ENCODE measurements around the gene BLOC1S5.

The BLOC1S5 gene

DNA sequence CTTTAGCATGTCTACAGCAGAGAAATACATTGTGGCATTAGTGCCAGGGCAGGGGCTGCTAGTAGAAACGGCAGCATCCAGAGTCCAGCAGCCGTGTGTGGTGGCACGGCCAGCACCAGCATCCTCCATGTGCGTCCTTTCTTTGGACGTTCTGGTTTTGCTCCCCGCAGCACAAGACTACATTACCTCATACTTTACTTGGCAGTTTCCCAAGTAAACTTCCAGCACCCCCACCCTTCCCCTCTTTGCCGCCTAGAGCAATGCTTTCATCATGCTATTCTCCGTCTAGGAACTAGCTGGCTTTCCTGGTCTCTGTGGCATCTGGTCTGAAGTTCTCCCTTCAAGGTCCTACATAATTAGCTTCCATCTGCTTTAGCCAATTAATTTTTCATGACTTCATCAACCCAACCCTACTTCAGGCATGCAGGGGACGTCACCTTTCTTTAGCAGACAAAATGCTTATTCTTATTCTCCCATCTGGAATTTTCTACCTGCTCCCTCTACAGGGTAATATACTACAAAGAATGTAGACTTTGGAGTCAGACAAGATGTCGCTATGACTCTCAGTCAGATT, 67.6 kb downstream of the BLOC1S5 start:
- Histone ChIP-seq H4K91ac (ENCODE audit: low read depth, low read length) (peak overlapping the region; percentile 55), H2BK120ac (ENCODE audit: insufficient read depth, low read length, poor library complexity) (peak overlapping the region; percentile 80), H3K27ac (ENCODE audit: low read depth, low read length) (no peak overlapping the region), H4K12ac (ENCODE audit: low read depth, low read length) (peak overlapping the region; percentile 43), H3K4me3 (ENCODE audit: low read depth, low read length) (no peak overlapping the region), H2BK12ac (ENCODE audit: low read length) (peak overlapping the region; percentile 84), H4K8ac (ENCODE audit: low read depth, low read length) (peak overlapping the region; percentile 60), H3K14ac (ENCODE audit: low read length) (peak overlapping the region; percentile 74), H3K36me3 (ENCODE audit: control insufficient read depth in 1 of 2, insufficient read depth in 2 of 2, low read length in 2 of 2) (no peaks in the 10 kb centered on the region), H2AK5ac (ENCODE audit: low read length) (peak overlapping the region; percentile 94), H2AFZ (ENCODE audit: insufficient read depth, low read length, poor library complexity) (no peak overlapping the region), H3K4me1 (ENCODE audit: control insufficient read depth in 1 of 2, insufficient read depth in 2 of 2, low read length in 2 of 2) (peaks cover 8 to 9% of the 10 kb centered on the region in 2 experiments), H3K9me3 (ENCODE audit: insufficient read depth, low read depth, low read length) (no peaks in the 10 kb centered on the region), H3K9ac (ENCODE audit: low read length) (no peak overlapping the region), H3K27me3 (ENCODE audit: insufficient read depth, low read length) (no peaks in the 10 kb centered on the region), H3K23ac (ENCODE audit: low read length) (no peak overlapping the region), H3K79me1 (ENCODE audit: low read length) (peaks cover 9% of the 10 kb centered on the region), H3K79me2 (ENCODE audit: control insufficient read depth, insufficient read depth, low read length, poor library complexity) (peaks cover 2% of the 10 kb centered on the region), H3K18ac (ENCODE audit: low read length) (no peak overlapping the region), H3K4me2 (ENCODE audit: low read length) (no peak overlapping the region), H2BK5ac (ENCODE audit: low read depth, low read length, poor library complexity) (peak overlapping the region; percentile 31), H3K4ac (ENCODE audit: low read depth, low read length) (no peak overlapping the region)
- no CpG with 5 or more reads among the region's 10 CpGs for WGBS (ENCODE audit: extremely low coverage, insufficient coverage, insufficient read length)
- DNase-seq = peak; percentile 55 to 83

DNA sequence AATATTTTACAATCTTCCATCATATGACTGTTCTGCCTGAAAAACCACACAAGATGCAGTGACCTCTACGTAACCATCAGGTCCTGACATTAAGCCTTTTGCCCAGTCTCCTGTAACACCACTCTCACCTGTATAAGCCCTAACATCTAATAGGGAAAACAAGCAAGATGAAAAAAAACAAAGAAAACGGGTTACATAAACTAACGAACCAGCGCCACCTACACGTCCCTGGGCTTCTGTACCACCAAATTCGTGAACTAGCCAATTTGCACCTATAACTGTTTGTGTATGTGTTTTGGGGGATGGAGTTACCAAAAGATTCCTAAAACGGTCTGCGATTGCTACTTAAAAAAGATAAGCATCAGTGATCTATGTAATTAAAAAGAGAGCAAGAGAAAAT, 70.2 kb downstream of the BLOC1S5 start:
- Histone ChIP-seq H2AK5ac (ENCODE audit: low read length) (no peak overlapping the region), H3K23ac (ENCODE audit: low read length) (no peak overlapping the region), H2AFZ (ENCODE audit: insufficient read depth, low read length, poor library complexity) (no peak overlapping the region), H2BK120ac (ENCODE audit: insufficient read depth, low read length, poor library complexity) (no peak overlapping the region), H4K12ac (ENCODE audit: low read depth, low read length) (no peak overlapping the region), H3K4me2 (ENCODE audit: low read length) (no peak overlapping the region), H3K27ac (ENCODE audit: low read depth, low read length) (no peak overlapping the region), H2BK12ac (ENCODE audit: low read length) (no peak overlapping the region), H3K9me3 (ENCODE audit: insufficient read depth, low read depth, low read length) (no peaks in the 10 kb centered on the region), H3K9ac (ENCODE audit: low read length) (no peak overlapping the region), H3K79me2 (ENCODE audit: control insufficient read depth, insufficient read depth, low read length, poor library complexity) (peaks cover 2% of the 10 kb centered on the region), H3K18ac (ENCODE audit: low read length) (no peak overlapping the region), H3K36me3 (ENCODE audit: control insufficient read depth in 1 of 2, insufficient read depth in 2 of 2, low read length in 2 of 2) (no peaks in the 10 kb centered on the region), H3K14ac (ENCODE audit: low read length) (no peak overlapping the region), H3K4me1 (ENCODE audit: control insufficient read depth in 1 of 2, insufficient read depth in 2 of 2, low read length in 2 of 2) (peaks cover 6 to 10% of the 10 kb centered on the region in 2 experiments), H4K91ac (ENCODE audit: low read depth, low read length) (no peak overlapping the region), H3K79me1 (ENCODE audit: low read length) (peaks cover 6% of the 10 kb centered on the region), H2BK5ac (ENCODE audit: low read depth, low read length, poor library complexity) (no peak overlapping the region), H3K4ac (ENCODE audit: low read depth, low read length) (no peak overlapping the region), H3K4me3 (ENCODE audit: low read depth, low read length) (no peak overlapping the region), H3K27me3 (ENCODE audit: insufficient read depth, low read length) (no peaks in the 10 kb centered on the region), H4K8ac (ENCODE audit: low read depth, low read length) (no peak overlapping the region)
- peak in 1 of 2 donors; percentile 43 for DNase-seq
- WGBS (ENCODE audit: extremely low coverage, insufficient coverage, insufficient read length) = no CpG with 5 or more reads among the region's 8 CpGs

DNA sequence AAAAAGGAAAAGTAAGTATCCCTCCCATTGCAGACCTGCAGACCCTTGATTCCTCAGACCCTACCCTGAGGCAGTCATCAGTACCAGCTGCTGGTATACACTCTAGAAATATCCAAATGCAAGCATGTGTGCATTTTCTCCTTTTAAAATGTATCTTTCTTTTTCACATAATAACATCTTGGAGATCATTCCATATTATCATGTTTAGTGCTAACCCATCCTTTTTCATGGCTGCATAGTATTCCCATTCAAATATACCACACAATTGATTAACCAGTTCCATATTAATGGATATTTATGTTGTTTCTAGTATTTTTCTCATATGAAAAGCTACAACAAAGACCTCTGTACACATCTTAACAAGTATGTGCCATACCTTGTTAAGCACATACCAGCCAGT, 70.8 kb downstream of the BLOC1S5 start:
- Histone ChIP-seq H3K18ac (ENCODE audit: low read length) (no peak overlapping the region), H2BK5ac (ENCODE audit: low read depth, low read length, poor library complexity) (no peak overlapping the region), H3K27me3 (ENCODE audit: insufficient read depth, low read length) (no peaks in the 10 kb centered on the region), H3K4me3 (ENCODE audit: low read depth, low read length) (no peak overlapping the region), H3K4me2 (ENCODE audit: low read length) (no peak overlapping the region), H2BK120ac (ENCODE audit: insufficient read depth, low read length, poor library complexity) (no peak overlapping the region), H3K9me3 (ENCODE audit: insufficient read depth, low read depth, low read length) (no peaks in the 10 kb centered on the region), H3K4ac (ENCODE audit: low read depth, low read length) (no peak overlapping the region), H3K14ac (ENCODE audit: low read length) (no peak overlapping the region), H4K12ac (ENCODE audit: low read depth, low read length) (no peak overlapping the region), H4K8ac (ENCODE audit: low read depth, low read length) (no peak overlapping the region), H3K79me1 (ENCODE audit: low read length) (peaks cover 6% of the 10 kb centered on the region), H3K4me1 (ENCODE audit: control insufficient read depth in 1 of 2, insufficient read depth in 2 of 2, low read length in 2 of 2) (peaks cover 6 to 10% of the 10 kb centered on the region in 2 experiments), H3K27ac (ENCODE audit: low read depth, low read length) (no peak overlapping the region), H2AFZ (ENCODE audit: insufficient read depth, low read length, poor library complexity) (no peak overlapping the region), H3K79me2 (ENCODE audit: control insufficient read depth, insufficient read depth, low read length, poor library complexity) (peaks cover 2% of the 10 kb centered on the region), H3K36me3 (ENCODE audit: control insufficient read depth in 1 of 2, insufficient read depth in 2 of 2, low read length in 2 of 2) (no peaks in the 10 kb centered on the region), H2BK12ac (ENCODE audit: low read length) (no peak overlapping the region), H3K9ac (ENCODE audit: low read length) (no peak overlapping the region), H3K23ac (ENCODE audit: low read length) (no peak overlapping the region), H4K91ac (ENCODE audit: low read depth, low read length) (no peak overlapping the region), H2AK5ac (ENCODE audit: low read length) (no peak overlapping the region)
- DNase-seq = no peak

DNA sequence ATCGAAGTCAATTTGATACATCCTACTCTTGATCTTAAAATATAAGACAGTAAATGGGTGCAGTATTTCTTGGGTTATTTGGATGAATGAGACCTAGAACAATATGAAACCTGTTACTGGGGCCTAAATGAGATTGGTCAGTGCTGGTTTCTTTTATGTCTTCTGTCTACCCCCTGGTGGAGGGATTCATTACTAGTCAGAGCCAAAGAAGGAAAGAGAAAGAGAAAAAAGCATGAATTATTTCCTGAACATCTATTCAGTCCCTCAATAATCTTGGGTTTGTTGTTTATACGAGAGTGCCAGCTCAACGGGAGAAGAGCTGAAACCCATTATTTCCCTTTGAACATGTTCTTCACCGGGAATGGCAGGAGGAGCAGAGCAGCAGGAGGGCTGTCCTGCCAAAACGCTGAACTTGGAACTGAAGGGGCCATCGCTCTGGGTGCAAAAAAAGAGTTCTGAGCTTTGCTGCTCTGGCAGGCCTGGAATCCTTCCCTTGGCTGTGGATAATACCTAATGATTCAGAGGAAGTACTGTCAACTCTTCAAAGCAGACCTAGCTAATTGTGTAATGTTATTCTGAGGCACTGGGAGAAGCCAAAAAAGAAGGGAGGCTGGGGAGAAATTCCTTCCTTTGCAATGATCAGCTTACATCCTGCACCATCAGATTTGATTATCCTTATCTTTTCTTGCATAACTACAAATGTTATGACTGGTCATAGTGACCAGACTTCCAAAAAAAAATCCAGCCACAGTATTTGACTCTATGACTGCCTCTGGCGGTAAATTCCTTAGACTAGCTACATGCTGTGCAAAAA, 72.0 kb downstream of the BLOC1S5 start:
- Histone ChIP-seq H2AFZ (ENCODE audit: insufficient read depth, low read length, poor library complexity) (no peak overlapping the region), H4K12ac (ENCODE audit: low read depth, low read length) (no peak overlapping the region), H3K14ac (ENCODE audit: low read length) (no peak overlapping the region), H3K36me3 (ENCODE audit: control insufficient read depth in 1 of 2, insufficient read depth in 2 of 2, low read length in 2 of 2) (no peaks in the 10 kb centered on the region), H2BK12ac (ENCODE audit: low read length) (peak overlapping the region; percentile 3), H3K4me2 (ENCODE audit: low read length) (peak overlapping the region; percentile 20), H4K8ac (ENCODE audit: low read depth, low read length) (no peak overlapping the region), H3K9me3 (ENCODE audit: insufficient read depth, low read depth, low read length) (no peaks in the 10 kb centered on the region), H2BK120ac (ENCODE audit: insufficient read depth, low read length, poor library complexity) (no peak overlapping the region), H3K9ac (ENCODE audit: low read length) (no peak overlapping the region), H2AK5ac (ENCODE audit: low read length) (no peak overlapping the region), H2BK5ac (ENCODE audit: low read depth, low read length, poor library complexity) (no peak overlapping the region), H3K18ac (ENCODE audit: low read length) (no peak overlapping the region), H3K4me1 (ENCODE audit: control insufficient read depth in 1 of 2, insufficient read depth in 2 of 2, low read length in 2 of 2) (peaks cover 6 to 10% of the 10 kb centered on the region in 2 experiments), H3K4me3 (ENCODE audit: low read depth, low read length) (no peak overlapping the region), H3K27me3 (ENCODE audit: insufficient read depth, low read length) (no peaks in the 10 kb centered on the region), H3K79me2 (ENCODE audit: control insufficient read depth, insufficient read depth, low read length, poor library complexity) (peaks cover 2% of the 10 kb centered on the region), H3K4ac (ENCODE audit: low read depth, low read length) (no peak overlapping the region), H4K91ac (ENCODE audit: low read depth, low read length) (no peak overlapping the region), H3K23ac (ENCODE audit: low read length) (no peak overlapping the region), H3K79me1 (ENCODE audit: low read length) (peaks cover 4% of the 10 kb centered on the region), H3K27ac (ENCODE audit: low read depth, low read length) (peak overlapping the region; percentile 73)
- DNase-seq = peak; percentile 77 to 95
- no CpG with 5 or more reads among the region's 7 CpGs for WGBS (ENCODE audit: extremely low coverage, insufficient coverage, insufficient read length)
